ENCODE measurements around the gene CKB.

CKB gene

DNA sequence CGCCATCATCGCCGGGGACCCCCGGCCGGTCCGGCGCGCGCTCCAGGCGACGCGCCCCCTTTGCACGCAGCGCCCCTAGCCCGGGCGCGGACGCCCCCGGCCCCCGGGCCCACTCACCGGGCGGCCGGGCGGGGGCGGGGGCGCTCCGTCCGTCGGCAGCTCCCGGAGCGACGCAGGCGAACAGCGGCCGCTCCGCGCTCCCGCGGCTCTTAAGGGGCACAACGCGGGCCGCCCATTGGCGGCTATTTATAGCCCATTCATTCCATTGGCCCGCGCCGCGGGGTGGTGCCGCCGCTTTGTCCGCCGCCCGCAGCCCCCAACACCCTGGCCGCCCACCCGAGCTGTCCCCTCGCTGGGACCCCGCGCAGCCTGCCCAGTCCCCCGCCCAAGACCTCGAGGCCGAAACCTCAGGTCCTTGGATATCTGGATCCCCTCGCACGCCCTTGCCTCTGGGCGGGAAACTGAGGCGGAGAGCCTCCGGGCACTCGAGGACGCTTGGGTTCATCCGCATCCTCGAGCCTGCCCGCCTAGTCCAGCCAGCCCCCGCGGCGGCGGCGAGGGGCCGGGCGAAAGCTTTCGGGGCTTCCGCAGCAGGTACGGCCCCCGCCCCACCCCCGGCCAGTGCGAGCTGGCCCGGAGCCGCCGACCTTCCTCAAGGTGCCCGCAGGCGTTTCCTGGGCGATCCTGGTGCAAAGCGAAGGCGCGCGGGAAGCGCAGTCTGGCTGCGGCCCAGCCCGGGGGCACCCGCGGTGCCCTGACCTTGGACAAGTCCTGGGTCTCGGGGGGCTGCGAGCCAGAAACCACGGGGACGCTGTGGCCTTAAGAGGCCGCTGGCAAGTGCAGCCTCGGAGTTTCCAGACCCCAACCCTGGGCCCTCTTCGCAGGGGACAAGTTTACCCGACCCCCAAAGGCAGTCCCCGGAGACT is at the start of gene CKB:
TSS of gene CKB (minus strand) at position 182 of the 926 bp plus-strand sequence. CDS start 337 bp downstream, outside the sequence.
- Mint-ChIP-seq H3K27ac (no peak within 1 kb of the TSS), H3K27me3 (peaks cover 14% of the 10 kb centered on the region), H3K9me3 (no peaks in the 10 kb centered on the region), H3K4me1 (peaks cover 20% of the 10 kb centered on the region), H3K4me3 (peak within 1 kb of the TSS; percentile 38), H3K36me3 (ENCODE audit: low read depth) (no peaks in the 10 kb centered on the region)
- ATAC-seq, result no peak
- no peak for DNase-seq

GRCh38 chr14:103569408-103569807 is 46.8 kb upstream of the CKB start:
- Mint-ChIP-seq H3K4me1 (peaks cover 21% of the 10 kb centered on the region), H3K27ac (no peak overlapping the region), H3K36me3 (ENCODE audit: low read depth) (peaks cover 7% of the 10 kb centered on the region), H3K9me3 (no peaks in the 10 kb centered on the region), H3K4me3 (no peak overlapping the region), H3K27me3 (no peaks in the 10 kb centered on the region)
- ATAC-seq (no peak), DNase-seq (no peak)

DNA sequence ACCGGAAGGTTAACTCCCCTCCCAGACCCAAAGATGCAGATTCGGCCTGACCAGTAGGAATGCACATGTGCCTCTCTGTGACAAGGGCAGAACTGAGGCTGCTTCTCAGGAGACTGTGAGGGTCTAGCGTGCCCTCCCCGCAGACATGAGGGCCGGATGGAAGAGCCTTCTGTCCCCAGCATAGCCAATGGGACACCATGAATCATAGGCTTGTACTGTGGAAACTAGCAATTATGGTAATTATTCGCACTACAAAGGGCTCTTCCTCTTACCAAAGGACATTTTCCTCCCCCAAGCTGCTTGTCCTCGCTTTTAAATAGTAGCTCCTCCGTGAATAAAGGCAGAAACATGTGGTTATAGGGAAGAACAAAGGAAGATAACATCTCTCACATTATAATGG is 46.3 kb upstream of the CKB start:
- Mint-ChIP-seq H3K9me3 (no peaks in the 10 kb centered on the region), H3K27ac (no peak overlapping the region), H3K27me3 (no peaks in the 10 kb centered on the region), H3K4me1 (peaks cover 24% of the 10 kb centered on the region), H3K36me3 (ENCODE audit: low read depth) (peaks cover 5% of the 10 kb centered on the region), H3K4me3 (no peak overlapping the region)
- DNase-seq (no peak), ATAC-seq (no peak)

DNA sequence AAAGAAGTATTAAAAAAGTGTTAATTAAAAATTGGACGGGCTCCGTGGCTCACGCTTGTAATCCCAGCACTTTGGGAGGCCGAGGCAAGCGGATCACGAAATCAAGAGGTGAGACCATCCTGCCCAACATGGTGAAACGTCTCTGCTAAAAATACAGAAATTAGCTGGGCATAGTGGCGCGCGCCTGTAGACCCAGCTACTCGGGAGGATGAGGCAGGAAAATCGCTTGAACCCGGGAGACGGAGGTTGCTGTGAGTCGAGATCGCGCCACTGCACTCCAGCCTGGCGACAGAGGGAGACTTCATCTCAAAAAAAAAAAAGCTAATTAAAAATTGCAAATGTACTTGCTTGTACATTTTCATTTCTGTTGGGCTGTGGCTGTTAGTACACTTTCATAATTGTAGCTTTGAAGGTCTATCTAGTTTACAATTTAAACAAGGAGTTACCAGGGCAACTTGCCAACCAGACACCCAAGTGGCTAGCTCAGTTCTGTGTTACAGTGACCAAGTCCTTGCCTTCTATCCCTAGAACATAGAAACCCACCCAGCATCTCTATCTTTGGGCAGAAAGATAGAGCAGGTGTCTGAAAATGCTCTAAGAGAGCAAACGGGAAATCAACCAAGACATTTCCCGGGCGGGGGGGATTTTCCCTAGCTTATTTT is 41.3 kb upstream of the CKB start:
- H3K9me3 Mint-ChIP-seq, result no peaks in the 10 kb centered on the region

DNA sequence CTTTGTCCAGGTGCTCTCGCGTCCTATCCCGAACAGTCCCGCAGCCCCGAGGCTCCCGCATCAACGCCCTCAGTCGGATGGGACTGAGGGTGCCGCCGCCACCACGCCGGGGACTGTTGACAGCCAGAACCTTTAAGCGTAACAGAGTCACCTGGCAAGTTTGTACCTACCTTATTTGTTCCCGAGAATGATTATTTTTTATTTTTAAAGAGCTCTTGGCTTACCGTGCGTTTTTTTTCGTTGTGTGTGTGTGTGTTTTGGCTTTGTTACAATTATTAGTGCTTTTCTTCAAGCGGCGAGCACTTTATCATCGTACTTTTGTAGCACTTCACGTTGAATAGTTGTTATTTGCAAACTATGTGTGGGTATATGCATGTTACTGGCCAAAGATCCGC is 40.6 kb upstream of the CKB start:
- ATAC-seq, result no peak
- no peak for DNase-seq
- Mint-ChIP-seq H3K9me3 (no peaks in the 10 kb centered on the region), H3K27ac (peak overlapping the region; percentile 81), H3K36me3 (ENCODE audit: low read depth) (peaks cover 31% of the 10 kb centered on the region), H3K27me3 (no peaks in the 10 kb centered on the region), H3K4me3 (peak overlapping the region; percentile 95), H3K4me1 (peaks cover 68% of the 10 kb centered on the region)

More for the DNA sequence above, 41.3 kb upstream of the CKB start:
- no peak overlapping the region for H3K27ac Mint-ChIP-seq
- no peak for DNase-seq
- peaks cover 60% of the 10 kb centered on the region for H3K4me1 Mint-ChIP-seq
- H3K27me3 Mint-ChIP-seq, result no peaks in the 10 kb centered on the region
- H3K4me3 Mint-ChIP-seq, result peak overlapping the region; percentile 95
- peaks cover 26% of the 10 kb centered on the region for H3K36me3 Mint-ChIP-seq (ENCODE audit: low read depth)
- ATAC-seq, result no peak

GRCh38 chr14:103562429-103563225 is 40.0 kb upstream of the CKB start, which contains the start of the genes BAG5 and COA8:
Gene BAG5 (minus strand): TSS chr14:103562657. CDS start chr14:103561164, 1,493 bp downstream.
Gene COA8 (plus strand): TSS chr14:103562960. CDS start chr14:103563002, 42 bp downstream.
- peaks cover 35% of the 10 kb centered on the region for H3K36me3 Mint-ChIP-seq (ENCODE audit: low read depth)
- H3K27ac Mint-ChIP-seq, result peak within 1 kb of the TSS; percentile 94
- peak within 1 kb of the TSS; percentile 95 for H3K4me3 Mint-ChIP-seq

DNA sequence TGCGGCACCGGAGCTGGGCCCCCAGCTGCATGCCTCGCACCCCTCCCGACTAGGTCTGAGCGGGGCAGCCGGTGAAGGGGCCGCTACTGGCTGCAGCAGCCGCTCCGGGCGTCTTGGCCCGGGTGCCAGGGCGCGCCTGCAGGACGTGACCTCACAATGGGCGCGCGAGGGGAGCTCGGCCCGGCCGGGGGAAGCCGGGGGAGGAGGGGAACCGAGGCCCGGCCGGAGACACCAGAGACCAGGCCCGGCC is 39.5 kb upstream of the CKB start:
- no peaks in the 10 kb centered on the region for H3K27me3 Mint-ChIP-seq
- ATAC-seq (no peak), DNase-seq (no peak)
- H3K9me3 Mint-ChIP-seq, result no peaks in the 10 kb centered on the region
- H3K27ac Mint-ChIP-seq, result peak overlapping the region; percentile 94
- H3K4me1 Mint-ChIP-seq, result peaks cover 69% of the 10 kb centered on the region
- peaks cover 37% of the 10 kb centered on the region for H3K36me3 Mint-ChIP-seq (ENCODE audit: low read depth)
- peak overlapping the region; percentile 95 for H3K4me3 Mint-ChIP-seq

More at GRCh38 chr14:103562429-103563225, 40.0 kb upstream of the CKB start, which contains the start of the genes BAG5 and COA8:
- ATAC-seq (peak; percentile 69), DNase-seq (peak; percentile 89)
- Mint-ChIP-seq H3K27me3 (no peaks in the 10 kb centered on the region), H3K4me1 (peaks cover 67% of the 10 kb centered on the region), H3K9me3 (no peaks in the 10 kb centered on the region)

DNA sequence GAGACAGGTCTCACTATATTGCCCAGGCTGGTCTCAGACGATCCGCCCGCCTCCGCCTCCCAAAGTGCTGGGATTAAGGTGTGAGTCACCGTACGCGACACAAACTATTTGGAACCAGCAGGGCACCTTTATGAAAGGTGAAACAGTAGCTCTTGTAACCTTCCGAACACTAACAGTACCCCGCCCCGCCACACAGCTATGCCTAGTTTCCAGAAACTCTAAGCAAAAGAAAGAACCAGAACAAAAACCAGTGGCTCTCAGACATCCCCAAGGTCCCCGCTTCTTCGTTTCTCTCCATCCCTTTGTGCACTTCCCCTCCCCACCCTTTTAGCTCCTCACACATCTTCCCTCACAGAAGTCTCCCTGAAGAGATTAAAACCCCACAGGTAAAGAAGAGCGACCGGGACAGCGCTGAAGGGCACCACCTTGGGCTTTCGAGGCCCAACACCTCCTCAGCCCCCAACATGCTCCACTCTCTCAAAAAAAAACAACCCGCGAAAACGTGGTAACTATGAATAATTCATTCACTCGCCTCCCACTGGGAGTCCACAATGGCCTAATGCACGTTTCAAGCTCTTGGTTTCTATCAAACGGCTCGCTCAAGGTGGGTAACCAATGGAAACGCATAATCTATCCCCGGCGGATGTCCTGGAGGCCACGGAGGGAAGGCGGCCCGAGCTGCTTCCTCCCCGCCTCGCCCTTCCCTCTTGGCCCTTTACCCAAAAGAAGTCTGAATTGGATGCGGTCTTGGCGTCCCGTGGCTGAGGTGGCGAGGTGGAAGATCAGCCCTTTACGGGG is 39.0 kb upstream of the CKB start:
- DNase-seq (peak; percentile 57), ATAC-seq (peak; percentile 33)
- Mint-ChIP-seq H3K9me3 (no peaks in the 10 kb centered on the region), H3K4me3 (peak overlapping the region; percentile 95), H3K27me3 (no peaks in the 10 kb centered on the region), H3K27ac (peak overlapping the region; percentile 94), H3K36me3 (ENCODE audit: low read depth) (peaks cover 38% of the 10 kb centered on the region), H3K4me1 (peaks cover 70% of the 10 kb centered on the region)

GRCh38 chr14:103560691-103561090 is 38.1 kb upstream of the CKB start:
- DNase-seq, result no peak
- H3K4me1 Mint-ChIP-seq, result peaks cover 65% of the 10 kb centered on the region
- H3K27me3 Mint-ChIP-seq, result no peaks in the 10 kb centered on the region
- no peak for ATAC-seq
- peaks cover 38% of the 10 kb centered on the region for H3K36me3 Mint-ChIP-seq (ENCODE audit: low read depth)
- H3K4me3 Mint-ChIP-seq, result peak overlapping the region; percentile 95
- H3K27ac Mint-ChIP-seq, result peak overlapping the region; percentile 94
- H3K9me3 Mint-ChIP-seq, result no peaks in the 10 kb centered on the region

GRCh38 chr14:103559766-103560165 is 37.1 kb upstream of the CKB start:
- no peak for DNase-seq
- H3K27ac Mint-ChIP-seq, result no peak overlapping the region
- H3K4me1 Mint-ChIP-seq, result peaks cover 59% of the 10 kb centered on the region
- H3K9me3 Mint-ChIP-seq, result no peaks in the 10 kb centered on the region
- H3K27me3 Mint-ChIP-seq, result no peaks in the 10 kb centered on the region
- H3K4me3 Mint-ChIP-seq, result peak overlapping the region; percentile 21
- H3K36me3 Mint-ChIP-seq (ENCODE audit: low read depth), result peaks cover 38% of the 10 kb centered on the region
- no peak for ATAC-seq

DNA sequence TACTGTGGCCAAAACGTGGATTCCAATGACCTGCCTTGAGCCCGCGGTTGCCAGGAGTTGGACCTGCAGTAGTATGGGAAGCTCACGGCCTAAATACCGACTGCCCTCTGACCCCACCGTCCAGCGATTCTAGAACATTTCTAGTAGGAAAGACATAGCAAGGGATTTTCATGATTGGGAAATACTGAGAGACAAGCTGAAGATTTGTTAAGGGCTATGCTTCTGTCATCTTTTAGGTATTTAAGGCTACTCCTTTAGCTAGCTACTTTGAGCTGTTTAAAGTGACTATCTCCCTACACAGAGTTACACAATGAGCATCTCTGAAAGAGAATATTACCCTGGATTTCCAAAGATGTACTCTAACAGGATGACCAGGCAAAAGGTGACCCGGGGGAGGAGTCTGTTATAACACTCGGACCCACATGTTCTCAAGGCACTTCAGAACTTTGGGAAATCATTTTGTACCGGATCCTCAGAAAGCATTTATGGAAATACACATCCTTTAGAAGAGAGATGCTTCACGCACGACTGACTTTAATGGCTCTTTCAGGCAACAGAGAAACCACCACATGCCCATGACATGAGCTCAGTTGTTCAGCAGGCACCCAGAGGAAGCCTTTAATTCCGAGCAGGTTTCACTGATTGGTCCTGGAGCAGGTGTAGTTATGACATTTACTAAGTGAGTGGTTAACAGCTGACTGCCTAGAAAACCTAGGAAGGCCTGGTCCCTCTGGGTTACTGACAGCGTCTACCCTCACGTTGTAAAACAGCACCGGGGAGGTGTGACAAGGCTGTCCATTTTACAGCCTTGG is 35.6 kb upstream of the CKB start:
- Mint-ChIP-seq H3K27me3 (no peaks in the 10 kb centered on the region), H3K4me3 (no peak overlapping the region), H3K9me3 (no peaks in the 10 kb centered on the region), H3K36me3 (ENCODE audit: low read depth) (peaks cover 36% of the 10 kb centered on the region), H3K27ac (no peak overlapping the region), H3K4me1 (peaks cover 47% of the 10 kb centered on the region)
- ATAC-seq (no peak), DNase-seq (no peak)

DNA sequence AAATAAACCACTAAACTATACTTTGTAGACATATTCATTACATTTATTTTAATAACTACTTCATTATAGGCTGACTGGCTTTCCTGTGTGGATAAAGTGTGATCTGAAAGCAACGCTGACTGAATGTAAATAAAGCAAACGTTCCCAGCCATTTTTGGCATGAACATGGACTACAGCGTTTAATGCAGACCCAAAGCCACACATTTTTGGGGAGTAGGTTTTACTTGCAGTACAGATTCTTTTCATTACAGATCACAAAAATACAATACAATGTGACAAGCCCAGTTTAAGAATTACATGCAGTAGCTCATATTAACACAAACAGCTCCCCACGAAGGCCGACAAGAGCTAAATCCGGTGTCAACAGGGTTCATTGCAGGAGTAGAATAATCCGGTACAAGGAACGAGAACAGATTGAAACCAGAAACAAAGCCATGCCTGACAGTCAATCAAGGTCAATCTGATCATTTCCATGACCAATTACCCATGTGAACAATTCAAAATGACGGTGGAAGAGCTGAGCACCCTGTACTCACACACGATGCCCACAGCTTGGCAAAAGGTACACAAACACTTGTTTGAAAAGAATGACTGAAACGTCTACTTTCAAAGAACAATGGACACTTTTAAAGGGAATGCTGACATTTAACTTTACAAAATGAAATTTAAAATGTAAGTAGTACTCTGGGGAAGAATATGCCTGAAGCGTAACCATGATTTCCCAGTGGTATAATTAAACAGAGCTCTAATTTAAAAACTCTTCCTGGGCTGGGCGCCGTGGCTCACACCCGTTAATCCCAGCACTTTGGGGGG is 34.5 kb upstream of the CKB start:
- no peaks in the 10 kb centered on the region for H3K9me3 Mint-ChIP-seq
- H3K36me3 Mint-ChIP-seq (ENCODE audit: low read depth), result peaks cover 36% of the 10 kb centered on the region
- DNase-seq, result no peak
- H3K27ac Mint-ChIP-seq, result no peak overlapping the region
- H3K4me1 Mint-ChIP-seq, result peaks cover 47% of the 10 kb centered on the region
- H3K27me3 Mint-ChIP-seq, result no peaks in the 10 kb centered on the region
- no peak overlapping the region for H3K4me3 Mint-ChIP-seq
- no peak for ATAC-seq

All from activated naive CD8-positive, alpha-beta T cell treated with anti-CD3 and anti-CD28 coated beads, Interleukin-2, amount 50 U/mL, for 24 hours (primary cell).